A549 treated with AZD9567 at 1 μM for 4 hours (cell line): ENCODE measurements around the gene OSCAR. TPM values are rescaled to one million over a fixed set of nuclear protein-coding genes. Genes with fewer than 3 reads are reported as not detected.

ENCODE experiments used
- total RNA-seq: library from RNA; stranded (reverse); fragments of 200-300 nt; extraction: Qiagen RNA extraction; gene quantifications from 5 replicates; pipeline ENCODE4 v1.2.3, GENCODE V29; 2022; ENCODE audit not compliant: insufficient read depth

OSCAR gene, protein sequence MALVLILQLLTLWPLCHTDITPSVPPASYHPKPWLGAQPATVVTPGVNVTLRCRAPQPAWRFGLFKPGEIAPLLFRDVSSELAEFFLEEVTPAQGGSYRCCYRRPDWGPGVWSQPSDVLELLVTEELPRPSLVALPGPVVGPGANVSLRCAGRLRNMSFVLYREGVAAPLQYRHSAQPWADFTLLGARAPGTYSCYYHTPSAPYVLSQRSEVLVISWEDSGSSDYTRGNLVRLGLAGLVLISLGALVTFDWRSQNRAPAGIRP
- 0.18 to 0.38 TPM (median 0.29 TPM) in 4 of 5 replicates, not detected in the other for total RNA-seq

DNA sequence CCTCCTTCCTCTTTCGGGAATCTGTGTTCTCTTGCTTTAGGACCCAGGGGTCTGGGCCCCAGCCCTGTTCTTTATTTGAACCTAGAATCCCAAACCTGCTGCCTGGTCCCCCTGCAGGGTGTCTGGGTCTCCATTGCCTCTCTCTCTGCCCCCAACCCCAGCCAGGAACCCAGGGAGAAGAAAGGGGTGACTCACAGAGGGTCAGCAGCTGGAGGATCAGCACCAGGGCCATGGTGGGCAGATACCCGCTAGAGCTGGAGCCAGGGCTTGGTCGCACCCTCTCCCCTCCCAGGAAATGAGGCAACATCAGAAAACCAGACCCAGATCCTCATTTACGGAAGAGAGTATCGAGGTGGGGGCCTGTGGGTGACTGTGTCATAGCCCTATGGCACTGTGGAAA, at the start of gene OSCAR:
Gene OSCAR, minus strand, starts transcription at position 243 of the 400 bp plus-strand sequence. Its CDS starts 11 bp downstream, at position 232.

DNA sequence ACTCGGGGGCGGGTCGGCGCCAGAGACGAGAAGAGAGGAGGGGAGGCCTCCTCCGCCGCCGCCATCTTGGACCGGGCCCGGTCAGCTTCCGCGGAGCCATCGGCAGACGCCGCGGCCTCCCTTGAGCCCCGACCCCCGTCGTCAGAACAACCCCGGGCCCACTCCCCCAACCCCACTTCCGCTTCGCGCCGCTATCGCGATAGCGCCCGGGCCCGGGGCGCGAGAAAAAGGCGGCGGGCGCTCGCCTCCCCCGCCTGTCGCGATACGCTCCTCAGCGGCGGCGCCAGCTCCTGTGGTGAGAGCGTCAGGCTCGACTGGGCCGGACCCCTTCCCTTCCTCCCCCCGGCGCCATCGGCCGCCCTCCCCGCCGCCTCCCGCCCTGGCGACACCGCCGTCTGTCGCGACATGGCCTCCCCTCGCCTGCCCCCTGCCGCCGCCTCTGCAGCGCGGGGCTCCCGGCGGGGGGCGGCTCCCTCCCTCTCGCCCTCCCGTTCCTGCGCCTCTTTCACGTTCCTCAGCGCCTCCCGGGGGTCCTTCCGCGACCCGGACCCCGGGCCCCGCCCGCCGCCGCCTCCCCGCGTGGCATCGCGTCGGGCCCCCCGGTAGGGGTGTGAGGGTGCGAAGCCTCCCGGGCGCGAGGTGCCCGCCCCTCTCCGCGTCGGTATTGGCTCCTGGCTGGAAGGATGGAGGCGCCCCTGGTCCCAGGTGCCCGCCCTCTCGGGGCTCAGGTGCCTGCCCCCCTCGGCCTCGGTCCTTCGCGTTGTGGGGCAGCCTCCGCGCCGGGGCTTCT, 37.3 kb upstream of the OSCAR start, which contains the start of gene CNOT3:
Gene CNOT3, plus strand, starts transcription at position 64 of the 790 bp plus-strand sequence. CDS start 5,217 bp downstream, outside the sequence.

DNA sequence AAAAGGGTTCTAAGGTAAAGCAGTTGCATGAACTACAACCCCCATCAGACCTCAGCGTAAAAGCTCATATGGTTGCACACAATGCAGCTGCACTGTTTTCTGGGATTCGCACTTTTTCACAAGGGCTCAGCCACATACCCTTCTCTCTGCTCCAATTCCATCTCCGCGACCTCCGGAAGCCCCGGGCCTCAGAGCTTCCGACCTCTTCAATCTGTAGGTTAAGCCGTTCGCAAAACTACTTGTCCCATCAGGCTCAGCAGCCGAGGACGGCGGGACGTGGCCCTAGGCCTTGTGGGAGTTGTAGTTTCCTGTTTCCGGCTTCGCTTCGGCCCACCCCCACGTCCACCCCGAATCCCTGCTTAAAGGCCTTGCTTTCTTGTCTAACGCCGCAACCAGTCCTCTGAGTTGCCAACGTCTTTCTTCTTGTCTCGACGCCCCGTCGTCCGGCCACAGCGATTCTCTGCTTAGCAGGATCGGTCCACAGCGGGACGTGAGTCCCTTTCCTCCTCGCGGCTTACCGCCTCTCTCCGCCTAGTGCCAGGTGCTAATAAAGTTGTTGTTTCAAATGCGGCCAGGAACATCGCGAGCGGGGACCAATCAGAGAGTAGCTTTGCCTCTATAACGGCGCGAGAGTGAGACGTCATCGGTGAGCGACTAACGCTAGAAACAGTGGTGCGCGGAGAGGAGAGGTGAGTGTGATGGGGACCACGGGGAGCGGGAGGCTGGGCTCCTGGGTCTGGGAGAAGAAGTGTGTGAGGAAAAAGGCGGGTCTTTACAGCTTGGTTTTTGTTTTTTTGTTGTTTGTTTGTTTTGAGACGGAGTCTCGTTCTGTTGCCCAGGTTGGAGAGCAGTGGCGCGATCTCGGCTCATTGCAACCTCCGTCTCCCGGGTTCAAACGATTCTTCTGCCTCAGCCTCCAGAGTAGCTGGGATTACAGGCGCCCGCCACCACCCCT, 14.8 kb upstream of the OSCAR start, which contains the start of the genes PRPF31 and TFPT:
Gene PRPF31, plus strand, starts transcription at position 646 of the 955 bp plus-strand sequence. CDS start 2,525 bp downstream, outside the sequence.
Gene TFPT, minus strand, starts transcription at position 549 of the 955 bp plus-strand sequence. Its CDS starts 388 bp downstream, at position 161.

DNA sequence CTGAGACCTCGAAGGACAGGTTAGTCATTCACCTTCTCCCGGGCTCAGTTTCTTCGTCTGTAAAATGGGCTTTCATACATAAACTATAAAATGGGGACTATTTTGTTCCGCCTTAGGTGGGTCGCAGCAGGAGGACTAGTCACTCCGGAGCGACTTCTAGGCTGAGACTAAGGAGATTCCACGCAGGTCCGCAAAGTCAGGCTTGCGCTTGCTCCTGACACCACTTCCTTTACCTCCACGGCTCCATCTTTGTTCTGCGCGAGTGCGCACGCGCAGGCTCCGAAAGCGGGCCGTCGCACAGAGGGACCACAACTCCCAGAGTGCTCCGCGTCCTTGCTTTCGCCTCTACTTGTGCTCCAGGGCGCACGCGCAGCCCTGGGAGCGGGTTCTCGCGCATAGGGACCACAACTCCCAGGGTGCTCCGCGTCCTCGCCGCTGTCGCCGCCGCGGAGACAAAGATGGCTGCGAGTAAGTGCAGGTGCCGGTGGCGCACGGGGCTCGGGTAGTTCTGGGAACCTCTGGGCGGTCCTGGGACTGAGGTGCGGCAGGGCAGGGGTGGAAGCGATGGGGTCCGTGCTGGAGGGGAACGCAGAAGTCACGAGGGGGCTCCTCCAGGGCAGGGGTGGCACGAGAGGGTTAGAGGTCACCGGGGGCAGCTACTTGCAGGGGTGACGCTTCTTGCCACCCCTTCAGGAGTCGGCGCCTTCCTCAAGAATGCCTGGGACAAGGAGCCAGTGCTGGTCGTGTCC, 2.0 kb upstream of the OSCAR start, which contains the start of gene NDUFA3:
Gene NDUFA3, plus strand, starts transcription at position 435 of the 749 bp plus-strand sequence. Its CDS starts 24 bp downstream, at position 459.

DNA sequence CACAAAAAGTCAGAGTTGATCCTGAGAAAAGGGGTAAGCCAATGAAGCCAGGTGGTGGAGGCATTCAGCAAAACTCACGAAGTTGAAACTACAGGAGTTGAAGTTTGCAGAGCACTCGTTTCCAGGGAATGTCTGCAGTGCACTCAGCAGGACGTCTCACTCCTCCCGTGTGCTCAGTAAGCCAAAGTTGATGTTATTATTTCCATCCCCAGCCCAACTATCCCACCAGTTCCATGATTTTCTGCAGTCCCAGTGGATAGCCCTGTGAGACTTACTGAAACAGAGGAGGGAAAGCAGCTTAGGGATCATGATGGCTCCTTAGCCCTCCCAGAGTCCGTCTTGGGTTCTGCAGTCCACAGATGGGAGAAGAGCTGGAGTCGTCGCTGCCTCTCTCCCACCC, 19.6 kb downstream of the OSCAR start, which contains the start of gene TARM1:
Gene TARM1, minus strand, starts transcription at position 334 of the 400 bp plus-strand sequence. Its CDS starts 25 bp downstream, at position 309.

DNA sequence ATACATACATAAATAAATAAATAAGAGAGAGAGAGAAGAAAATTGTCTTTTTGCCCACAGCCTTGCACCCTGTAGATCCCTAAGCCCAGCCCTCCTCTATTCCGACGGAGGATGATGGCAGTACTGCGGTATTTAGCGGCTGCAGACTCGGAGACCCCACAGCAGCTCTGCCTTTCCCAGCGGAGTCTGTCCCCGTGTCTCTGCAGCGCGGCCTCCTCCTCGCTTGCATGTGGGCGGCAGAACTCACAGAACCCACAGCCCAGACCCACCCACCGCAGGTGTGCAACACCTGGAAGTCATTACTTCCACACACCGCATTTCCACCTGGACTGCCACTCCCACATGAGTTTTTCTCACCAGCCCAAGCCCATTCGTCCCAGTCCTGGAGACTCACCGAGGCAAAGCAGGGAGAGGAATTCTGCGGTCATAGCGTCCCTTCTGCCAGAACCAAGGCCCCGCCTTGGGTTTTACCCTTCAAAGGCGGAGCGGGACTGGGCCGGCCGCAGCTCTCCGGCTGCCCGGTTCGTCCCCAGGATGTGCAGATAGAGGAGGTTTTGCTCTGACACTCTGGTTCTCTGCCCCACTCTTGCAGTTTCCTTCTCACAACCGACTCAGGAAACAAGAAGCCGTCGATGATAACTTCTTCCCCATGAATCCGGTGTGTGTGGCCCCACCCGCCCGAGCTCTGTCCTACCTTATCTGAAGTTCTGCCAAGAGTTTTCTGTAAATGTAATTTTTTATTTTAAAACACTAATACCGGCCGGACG, 37.1 kb downstream of the OSCAR start, which contains the start of gene VSTM1:
Gene VSTM1, minus strand, starts transcription at position 548 of the 767 bp plus-strand sequence. Its CDS starts 120 bp downstream, at position 428.

Other genes with a start within 250 kb of the OSCAR start
- gene MYADM, start 232.9 kb downstream of the OSCAR start, total RNA-seq, result 200 to 307 TPM (median 278 TPM) in 5 replicates
- gene PRKCG, start 218.6 kb downstream of the OSCAR start, total RNA-seq, result 1.9 to 6.8 TPM (median 5.6 TPM) in 5 replicates
- gene CACNG7, start 191.5 kb downstream of the OSCAR start, total RNA-seq, result 5.6 to 8.6 TPM (median 8.5 TPM) in 5 replicates
- gene CACNG8, start 137.9 kb downstream of the OSCAR start, total RNA-seq, result 0.35 to 1.1 TPM (median 0.94 TPM) in 5 replicates
- 4.2 to 11.4 TPM (median 10.2 TPM) in 5 replicates for gene CACNG6, start 109.2 kb downstream of the OSCAR start, total RNA-seq
- 0.45 to 0.99 TPM (median 0.63 TPM) in 4 of 5 replicates, not detected in the other for gene VSTM1, start 36.9 kb downstream of the OSCAR start, total RNA-seq
- gene TARM1, start 19.4 kb downstream of the OSCAR start, total RNA-seq, result not detected in 5 replicates
- gene NDUFA3, start 2.1 kb upstream of the OSCAR start, total RNA-seq, result 206 to 250 TPM (median 226 TPM) in 5 replicates
- 20.0 to 21.2 TPM (median 20.3 TPM) in 5 replicates for gene TFPT, start 14.9 kb upstream of the OSCAR start, total RNA-seq
- gene PRPF31, start 15.0 kb upstream of the OSCAR start, total RNA-seq, result 108 to 123 TPM (median 114 TPM) in 5 replicates
- 43.4 to 69.0 TPM (median 66.2 TPM) in 5 replicates for gene CNOT3, start 37.0 kb upstream of the OSCAR start, total RNA-seq
- 8.1 to 9.5 TPM (median 9.0 TPM) in 5 replicates for gene LENG1, start 58.9 kb upstream of the OSCAR start, total RNA-seq
- 0.87 to 1.3 TPM (median 1.1 TPM) in 4 of 5 replicates, not detected in the other for gene TMC4, start 72.4 kb upstream of the OSCAR start, total RNA-seq
- 108 to 151 TPM (median 149 TPM) in 5 replicates for gene MBOAT7, start 88.8 kb upstream of the OSCAR start, total RNA-seq
- 65.1 to 131 TPM (median 122 TPM) in 5 replicates for gene TSEN34, start 90.5 kb upstream of the OSCAR start, total RNA-seq
- gene RPS9, start 100.1 kb upstream of the OSCAR start, total RNA-seq, result 2,144 to 2,323 TPM (median 2,292 TPM) in 5 replicates
- gene LILRB3, start 122.2 kb upstream of the OSCAR start, total RNA-seq, result 0.04 to 0.33 TPM (median 0.10 TPM) in 4 of 5 replicates, not detected in the other
- 0.03 to 0.06 TPM in 2 of 5 replicates, not detected in the others for gene LILRA6, start 142.0 kb upstream of the OSCAR start, total RNA-seq
- 0.04 to 0.08 TPM (median 0.06 TPM) in 4 of 5 replicates, not detected in the other for gene LILRB5, start 156.5 kb upstream of the OSCAR start, total RNA-seq
- 0.03 to 0.06 TPM (median 0.06 TPM) in 3 of 5 replicates, not detected in the others for gene LILRB2, start 180.3 kb upstream of the OSCAR start, total RNA-seq
- gene LILRA5, start 212.4 kb upstream of the OSCAR start, total RNA-seq, result not detected in 5 replicates
- not detected in 5 replicates for gene LILRA4, start 238.4 kb upstream of the OSCAR start, total RNA-seq